Measurements from ENCODE around the gene SLC24A3.

SLC24A3 gene

GRCh38 chr20:19244291-19244690 is 31.8 kb downstream of the SLC24A3 start:
- no peak for FAIRE-seq

- no peak for FAIRE-seq
These were observed 36.9 kb downstream of the SLC24A3 start for GRCh38 chr20:19249106-19249879.

DNA sequence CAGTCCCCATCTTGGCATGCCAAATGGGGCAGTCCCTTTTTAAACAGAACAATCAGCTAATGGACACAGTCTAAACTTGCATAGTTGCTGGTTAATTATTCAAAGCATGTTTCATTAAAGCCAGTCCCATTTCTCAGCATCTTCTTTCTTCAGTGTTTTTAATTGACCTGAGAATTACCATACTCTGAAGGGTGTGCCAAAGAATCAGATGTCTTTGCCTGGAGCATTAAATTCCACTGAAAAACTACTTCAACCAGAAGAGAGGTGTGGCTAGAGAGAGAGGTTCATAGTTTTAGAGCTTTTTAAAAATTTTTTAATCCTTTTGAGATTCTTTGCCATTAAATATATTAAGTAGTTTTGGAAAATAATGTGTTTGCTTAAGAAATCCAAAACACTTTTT is 37.9 kb downstream of the SLC24A3 start:
- FAIRE-seq: no peak

DNA sequence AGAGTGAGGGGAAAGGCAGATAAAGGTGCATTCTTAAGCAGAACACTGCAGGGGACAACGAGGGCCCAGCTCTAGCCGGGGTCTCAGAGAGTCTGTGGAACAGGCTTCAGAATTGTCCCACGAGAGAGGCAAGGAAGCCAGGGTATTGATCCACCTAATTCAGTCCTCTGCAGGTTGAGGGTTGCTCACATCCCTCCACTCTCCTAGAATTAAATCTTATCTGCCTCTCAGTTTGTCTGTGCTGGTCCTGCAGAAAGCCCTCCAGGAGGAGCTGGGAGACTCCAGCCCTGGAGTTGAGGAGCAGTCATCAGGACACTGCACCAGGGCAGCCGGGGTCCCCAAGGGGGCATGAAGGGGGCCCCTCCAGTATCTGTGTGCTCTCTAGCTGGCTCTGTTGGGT is 39.1 kb downstream of the SLC24A3 start:
- FAIRE-seq: no peak

- FAIRE-seq: no peak
These were observed 39.5 kb downstream of the SLC24A3 start for GRCh38 chr20:19251958-19252357.

DNA sequence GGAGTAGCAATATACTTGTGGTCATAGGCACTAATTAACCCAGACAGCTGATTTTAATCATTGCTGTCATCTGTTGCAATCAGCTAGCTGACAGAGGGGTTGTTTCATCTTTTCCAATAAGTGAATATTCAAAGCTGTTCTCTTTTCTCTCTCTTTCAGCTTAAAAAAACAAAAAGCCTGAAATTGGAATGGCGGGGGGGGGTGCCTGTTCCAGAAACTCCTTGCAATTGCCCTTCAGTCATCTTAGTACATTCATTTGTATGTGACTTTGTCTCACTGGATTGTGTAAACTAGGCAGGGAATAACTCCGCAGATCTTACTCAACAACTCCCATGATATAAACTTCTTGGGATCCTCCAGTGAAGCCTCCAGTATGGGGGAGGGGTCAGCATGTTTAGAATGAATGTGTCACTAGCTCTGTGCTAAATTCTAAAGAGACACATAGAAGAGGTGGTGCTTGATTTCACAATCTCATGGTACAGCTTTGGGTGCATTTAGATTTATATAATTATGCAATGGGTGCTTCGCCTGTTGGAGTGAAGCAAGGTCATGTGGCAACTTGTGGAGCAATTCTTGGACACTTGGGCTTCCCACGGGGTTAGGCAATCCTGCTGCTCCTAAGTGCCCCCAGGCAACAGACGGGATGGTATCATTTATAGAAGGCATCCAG is 40.1 kb downstream of the SLC24A3 start:
- no peak for FAIRE-seq

DNA sequence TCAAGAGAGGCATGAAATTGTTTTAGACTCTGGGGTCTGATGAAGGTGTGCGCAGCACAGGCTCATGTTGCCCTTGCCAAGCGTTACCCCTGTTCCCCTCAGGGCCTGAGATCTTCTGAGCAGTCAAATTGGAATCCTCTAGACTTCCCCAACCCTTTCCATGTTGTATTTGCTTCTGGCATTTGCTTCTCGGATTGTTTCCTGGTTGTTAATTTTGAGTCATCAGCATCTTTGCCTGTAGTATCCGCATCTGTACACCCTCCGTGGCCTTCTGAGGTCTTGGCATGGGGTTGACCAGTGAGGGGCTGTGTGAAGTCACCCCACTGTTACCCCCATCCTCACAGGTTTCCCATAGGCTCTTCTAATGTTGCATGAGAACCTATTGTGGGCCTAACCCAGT is 40.9 kb downstream of the SLC24A3 start:
- FAIRE-seq: no peak

DNA sequence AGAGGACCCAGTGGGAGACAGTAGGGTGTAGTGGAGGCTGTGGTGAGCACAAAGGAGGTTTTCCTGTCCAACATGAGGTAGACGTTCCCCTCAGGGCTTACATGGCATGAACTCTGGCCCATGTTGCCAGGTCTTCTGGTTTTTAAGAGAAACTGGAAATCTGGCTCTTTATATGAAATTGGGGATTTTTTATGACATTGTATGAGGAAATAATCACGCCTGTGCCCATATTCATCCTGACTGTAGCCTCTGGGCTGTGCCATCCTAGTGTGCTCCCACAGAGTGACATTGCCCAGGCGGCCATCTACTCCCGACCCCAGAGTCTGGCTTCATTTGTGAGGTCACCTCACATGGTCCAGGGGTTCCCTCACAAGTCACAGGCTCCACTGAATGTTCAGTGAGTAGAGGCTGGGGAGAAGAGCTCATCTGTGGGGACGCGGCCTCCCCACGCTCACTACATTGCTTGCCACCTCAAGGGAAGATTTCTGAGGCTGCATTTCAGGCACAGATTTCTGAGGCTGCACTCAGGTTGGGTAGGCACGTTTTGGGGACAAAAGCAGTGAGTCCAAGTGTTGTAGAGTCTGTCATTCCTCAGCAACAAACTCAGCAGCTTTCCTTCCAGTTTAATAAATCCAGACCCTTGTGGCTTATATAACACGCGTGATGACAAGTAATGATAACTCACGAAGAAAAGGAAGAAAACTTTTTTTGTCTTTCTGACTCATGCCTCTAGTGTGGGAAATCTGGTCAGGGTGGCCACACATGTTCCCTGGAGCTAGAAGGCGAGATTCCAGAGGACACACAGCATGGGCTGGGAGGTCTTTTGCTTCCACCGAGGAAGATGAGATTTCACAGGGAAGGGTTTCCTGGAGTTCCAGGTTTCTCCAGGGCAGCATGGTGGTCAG is 41.7 kb downstream of the SLC24A3 start:
- FAIRE-seq: no peak

DNA sequence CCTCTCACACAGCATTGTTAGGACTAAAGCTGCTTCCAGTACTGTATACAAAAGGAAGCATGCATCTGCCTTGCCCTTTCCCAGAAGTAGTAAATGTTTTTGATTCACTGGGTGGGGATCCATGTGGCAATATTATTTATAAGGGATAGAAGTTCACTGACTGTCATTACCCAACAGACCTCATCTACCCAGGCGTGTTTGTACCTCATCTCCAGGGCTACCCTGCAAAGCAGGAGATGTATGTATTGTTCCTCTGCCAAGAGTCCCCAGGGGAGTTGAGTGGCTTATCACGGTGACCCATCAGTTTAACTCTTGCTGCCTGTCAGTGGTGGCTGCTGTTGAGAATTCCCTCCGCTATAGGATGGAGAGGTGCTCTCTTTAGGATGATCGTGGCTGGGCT is 42.5 kb downstream of the SLC24A3 start:
- no peak for FAIRE-seq

GRCh38 chr20:19256085-19256484 is 43.6 kb downstream of the SLC24A3 start:
- no peak for FAIRE-seq

DNA sequence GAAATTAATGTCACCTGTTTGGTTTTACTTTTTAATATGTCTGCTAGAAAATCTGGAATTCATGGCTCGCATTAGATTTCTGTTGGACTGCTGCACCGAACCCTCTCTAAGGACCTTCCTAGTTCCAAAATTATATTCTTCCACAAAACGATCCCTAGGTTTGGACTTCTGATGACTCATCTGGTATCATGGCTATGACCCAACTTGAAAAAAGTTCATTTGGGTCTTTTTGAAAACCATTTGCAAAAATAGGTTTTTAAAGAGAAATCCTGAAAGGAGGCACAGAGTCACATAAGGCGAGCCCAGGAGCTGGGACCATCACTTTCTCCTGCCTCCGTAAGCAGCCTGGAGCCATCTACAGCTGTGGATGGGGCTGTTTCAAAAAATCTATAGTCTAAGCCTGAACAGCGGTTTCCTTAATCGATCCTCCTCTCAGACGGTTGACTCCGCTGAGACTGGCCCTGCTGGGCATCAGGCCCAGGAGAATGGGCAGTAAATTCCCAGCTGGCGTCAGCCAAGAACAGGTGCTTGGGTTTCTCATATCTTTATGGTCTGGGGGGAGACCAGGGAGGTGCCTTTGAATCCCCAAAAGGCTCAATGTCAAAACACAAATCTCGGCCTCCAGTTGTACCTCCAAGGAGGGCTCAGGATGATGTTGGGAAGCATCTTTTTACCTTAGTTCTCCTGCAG is 44.6 kb downstream of the SLC24A3 start:
- no peak for FAIRE-seq

- no peak for FAIRE-seq
These were observed 45.4 kb downstream of the SLC24A3 start for GRCh38 chr20:19257865-19258264.

GRCh38 chr20:19259141-19259591 is 46.7 kb downstream of the SLC24A3 start:
- FAIRE-seq: no peak

GRCh38 chr20:19260412-19261090 is 48.1 kb downstream of the SLC24A3 start:
- no peak for FAIRE-seq

DNA sequence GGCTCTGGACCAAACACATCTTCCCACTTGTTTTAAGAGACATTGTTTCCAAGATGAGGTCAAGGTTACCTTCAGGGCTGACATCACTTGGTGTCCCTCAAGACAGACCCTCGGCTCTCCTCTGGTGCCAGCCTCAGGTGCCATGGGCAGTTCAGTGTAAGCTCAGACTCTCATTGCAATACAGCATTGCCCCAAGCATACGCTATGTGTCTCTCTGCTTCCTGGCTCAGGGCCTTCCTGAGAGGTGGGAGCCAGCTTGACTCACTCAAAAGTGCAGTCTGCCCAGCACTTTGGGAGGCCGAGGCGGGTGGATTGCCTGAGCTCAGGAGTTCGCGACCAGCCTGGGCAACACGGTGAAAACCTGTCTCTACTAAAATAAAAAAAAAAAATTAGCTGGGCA is 51.7 kb downstream of the SLC24A3 start:
- no peak for FAIRE-seq

GRCh38 chr20:19265646-19266374 is 53.4 kb downstream of the SLC24A3 start:
- no peak for FAIRE-seq

DNA sequence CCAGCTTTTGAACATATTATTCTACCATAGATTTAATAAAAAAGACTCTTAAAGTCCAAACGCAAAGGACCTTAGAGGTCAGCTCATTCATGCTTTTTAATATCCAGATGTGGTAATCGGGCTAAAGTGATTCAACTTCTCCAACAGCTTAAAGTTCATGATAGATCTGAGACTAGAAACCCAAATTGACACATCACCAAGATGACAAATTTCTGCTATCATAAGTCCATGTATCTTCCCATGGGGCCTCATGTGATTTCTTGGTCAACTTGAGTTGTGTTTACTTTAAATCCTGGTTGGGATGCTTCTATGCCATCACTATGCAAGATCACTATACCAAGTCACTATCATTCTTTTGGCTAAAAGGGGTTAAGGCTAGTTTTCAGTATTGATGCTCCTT is 56.0 kb downstream of the SLC24A3 start:
- no peak for FAIRE-seq

DNA sequence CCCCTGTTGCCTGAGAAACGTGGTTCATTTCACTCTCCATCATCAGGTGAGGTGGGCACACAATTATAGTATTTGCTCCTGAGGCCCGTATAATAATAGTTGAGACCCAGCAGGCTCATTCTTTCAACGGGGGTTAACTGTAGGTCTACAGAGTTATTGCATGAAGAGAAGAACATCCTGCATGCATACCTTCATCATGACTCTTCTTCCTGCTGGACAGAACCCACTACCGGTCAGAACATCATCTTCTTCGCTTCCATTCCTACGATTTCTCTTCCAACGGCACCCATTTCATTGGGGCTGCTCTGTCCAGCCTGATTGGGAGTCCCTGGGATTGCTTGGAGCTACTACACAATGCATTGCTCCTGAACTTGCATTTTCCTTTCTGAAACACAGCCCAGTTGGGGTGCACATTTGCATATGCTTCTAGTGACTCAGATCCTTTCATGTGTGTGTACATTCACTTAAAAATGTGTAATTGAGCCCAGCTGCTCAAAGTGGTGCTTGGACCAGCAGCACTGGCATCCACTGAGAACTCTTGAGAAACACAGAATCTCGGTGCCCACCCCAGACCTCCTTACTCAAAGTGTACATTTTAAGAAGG is 57.4 kb downstream of the SLC24A3 start:
- no peak for FAIRE-seq

GRCh38 chr20:19271879-19272651 is 59.6 kb downstream of the SLC24A3 start:
- no peak for FAIRE-seq

DNA sequence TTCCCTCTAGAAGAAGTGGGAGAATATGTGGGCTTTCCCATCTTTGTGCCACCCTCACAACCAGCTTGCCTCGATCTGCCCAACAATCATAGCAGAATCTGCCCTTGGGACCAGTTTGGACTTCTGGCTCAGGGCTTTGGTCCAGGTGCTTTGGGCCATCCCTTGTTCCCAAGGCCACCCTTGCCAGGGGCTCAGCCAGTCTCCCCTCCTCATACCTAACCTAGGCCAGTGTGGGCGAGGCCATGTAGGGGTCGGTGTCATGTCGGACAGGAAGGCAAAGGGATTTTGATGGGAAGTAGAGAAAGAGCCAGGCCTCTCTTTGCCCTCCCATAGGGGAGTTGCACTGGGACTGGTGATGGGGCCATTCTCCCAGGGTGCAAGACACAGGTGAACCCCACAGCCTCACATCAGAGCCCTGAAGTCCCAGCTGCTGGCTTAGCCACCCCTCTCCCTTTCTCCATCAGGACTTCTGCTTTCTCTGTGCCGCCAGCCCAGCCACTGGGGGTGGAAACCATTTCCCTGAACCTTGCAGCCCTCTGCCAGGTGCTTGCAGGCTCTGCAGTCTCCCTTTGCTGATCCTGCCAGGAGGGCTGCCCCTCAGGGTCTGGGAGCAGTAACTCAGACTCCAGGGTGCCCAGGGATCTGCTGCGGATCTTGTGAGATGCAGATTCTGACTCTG is 60.7 kb downstream of the SLC24A3 start:
- no peak for FAIRE-seq
